Measurements from ENCODE around the gene ACHE. TPM values are rescaled to one million over a fixed set of nuclear protein-coding genes. Genes with fewer than 3 reads are reported as not detected.

The ACHE gene
- total and polyA plus RNA-seq, 2 of the 13 experiments (the other 11 are each of a cell fraction or from before 2014, with no cell fraction given): 0.18 to 0.40 TPM

DNA sequence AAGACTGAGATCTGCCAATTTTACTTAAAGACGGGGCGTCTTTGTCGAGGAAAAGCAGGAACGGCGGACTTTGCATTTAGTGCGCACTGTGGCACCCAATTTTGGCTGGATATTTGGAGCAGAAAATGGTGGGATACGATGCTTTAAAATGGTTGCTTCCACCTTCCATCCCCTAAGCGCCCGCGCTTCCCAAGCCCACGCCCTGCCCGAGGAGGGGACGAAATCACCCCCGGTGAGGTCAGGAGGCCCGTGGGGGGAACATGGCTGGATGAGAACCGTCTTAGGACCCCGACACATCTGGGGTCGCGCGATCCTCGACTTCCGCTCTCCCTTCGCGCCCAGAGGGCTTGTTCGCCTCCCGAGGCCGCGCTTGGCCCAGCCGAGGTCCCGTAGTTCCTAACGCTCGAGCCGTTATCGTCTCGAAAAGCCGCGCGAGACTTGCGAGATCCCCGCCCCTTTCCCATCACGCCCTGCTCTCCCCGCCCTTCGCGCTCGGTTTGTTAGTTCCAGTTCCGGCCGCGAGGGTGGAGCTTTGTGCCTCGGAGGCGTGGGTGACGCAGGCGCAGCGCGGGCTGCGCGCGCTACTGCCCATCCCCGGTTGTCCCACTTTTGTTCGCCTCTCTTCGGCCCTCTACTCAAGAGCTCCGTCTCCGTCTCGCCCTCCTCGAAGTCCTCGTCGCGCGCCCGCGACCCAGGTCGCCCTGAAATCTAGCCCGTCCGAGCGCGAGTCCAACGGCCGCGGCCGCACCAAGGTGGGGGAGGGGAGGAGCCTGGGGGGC lies 20.9 kb downstream of the ACHE start, which contains the start of gene SRRT (continued):
- TF ChIP-seq, protein P1, sequence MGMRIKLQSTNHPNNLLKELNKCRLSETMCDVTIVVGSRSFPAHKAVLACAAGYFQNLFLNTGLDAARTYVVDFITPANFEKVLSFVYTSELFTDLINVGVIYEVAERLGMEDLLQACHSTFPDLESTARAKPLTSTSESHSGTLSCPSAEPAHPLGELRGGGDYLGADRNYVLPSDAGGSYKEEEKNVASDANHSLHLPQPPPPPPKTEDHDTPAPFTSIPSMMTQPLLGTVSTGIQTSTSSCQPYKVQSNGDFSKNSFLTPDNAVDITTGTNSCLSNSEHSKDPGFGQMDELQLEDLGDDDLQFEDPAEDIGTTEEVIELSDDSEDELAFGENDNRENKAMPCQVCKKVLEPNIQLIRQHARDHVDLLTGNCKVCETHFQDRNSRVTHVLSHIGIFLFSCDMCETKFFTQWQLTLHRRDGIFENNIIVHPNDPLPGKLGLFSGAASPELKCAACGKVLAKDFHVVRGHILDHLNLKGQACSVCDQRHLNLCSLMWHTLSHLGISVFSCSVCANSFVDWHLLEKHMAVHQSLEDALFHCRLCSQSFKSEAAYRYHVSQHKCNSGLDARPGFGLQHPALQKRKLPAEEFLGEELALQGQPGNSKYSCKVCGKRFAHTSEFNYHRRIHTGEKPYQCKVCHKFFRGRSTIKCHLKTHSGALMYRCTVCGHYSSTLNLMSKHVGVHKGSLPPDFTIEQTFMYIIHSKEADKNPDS (CRISPR knock-in tag; IDR thresholded peaks at IDR 0.05): no peak
- TF ChIP-seq, protein P2, sequence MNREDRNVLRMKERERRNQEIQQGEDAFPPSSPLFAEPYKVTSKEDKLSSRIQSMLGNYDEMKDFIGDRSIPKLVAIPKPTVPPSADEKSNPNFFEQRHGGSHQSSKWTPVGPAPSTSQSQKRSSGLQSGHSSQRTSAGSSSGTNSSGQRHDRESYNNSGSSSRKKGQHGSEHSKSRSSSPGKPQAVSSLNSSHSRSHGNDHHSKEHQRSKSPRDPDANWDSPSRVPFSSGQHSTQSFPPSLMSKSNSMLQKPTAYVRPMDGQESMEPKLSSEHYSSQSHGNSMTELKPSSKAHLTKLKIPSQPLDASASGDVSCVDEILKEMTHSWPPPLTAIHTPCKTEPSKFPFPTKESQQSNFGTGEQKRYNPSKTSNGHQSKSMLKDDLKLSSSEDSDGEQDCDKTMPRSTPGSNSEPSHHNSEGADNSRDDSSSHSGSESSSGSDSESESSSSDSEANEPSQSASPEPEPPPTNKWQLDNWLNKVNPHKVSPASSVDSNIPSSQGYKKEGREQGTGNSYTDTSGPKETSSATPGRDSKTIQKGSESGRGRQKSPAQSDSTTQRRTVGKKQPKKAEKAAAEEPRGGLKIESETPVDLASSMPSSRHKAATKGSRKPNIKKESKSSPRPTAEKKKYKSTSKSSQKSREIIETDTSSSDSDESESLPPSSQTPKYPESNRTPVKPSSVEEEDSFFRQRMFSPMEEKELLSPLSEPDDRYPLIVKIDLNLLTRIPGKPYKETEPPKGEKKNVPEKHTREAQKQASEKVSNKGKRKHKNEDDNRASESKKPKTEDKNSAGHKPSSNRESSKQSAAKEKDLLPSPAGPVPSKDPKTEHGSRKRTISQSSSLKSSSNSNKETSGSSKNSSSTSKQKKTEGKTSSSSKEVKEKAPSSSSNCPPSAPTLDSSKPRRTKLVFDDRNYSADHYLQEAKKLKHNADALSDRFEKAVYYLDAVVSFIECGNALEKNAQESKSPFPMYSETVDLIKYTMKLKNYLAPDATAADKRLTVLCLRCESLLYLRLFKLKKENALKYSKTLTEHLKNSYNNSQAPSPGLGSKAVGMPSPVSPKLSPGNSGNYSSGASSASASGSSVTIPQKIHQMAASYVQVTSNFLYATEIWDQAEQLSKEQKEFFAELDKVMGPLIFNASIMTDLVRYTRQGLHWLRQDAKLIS (CRISPR knock-in tag; IDR thresholded peaks at IDR 0.05): 0 out of 2 replicates have a peak, but pooled peaks have one; percentile 6
- 0 out of 2 replicates have a peak, but pooled peaks have one; percentile 80 for TF ChIP-seq ZNF703 (CRISPR knock-in tag; IDR thresholded peaks at IDR 0.05; ENCODE audit: borderline replicate concordance)
- no peak for TF ChIP-seq ATF7 (IDR thresholded peaks at IDR 0.05)
- TF ChIP-seq ATF7 (CRISPR knock-in tag; IDR thresholded peaks at IDR 0.05): peak; percentile 25; the same call in 1 of the 2 replicates
- TF ChIP-seq ZNF484 (CRISPR knock-in tag; IDR thresholded peaks at IDR 0.05; ENCODE audit: borderline replicate concordance, low read depth): no peak
- TF ChIP-seq, protein P3, sequence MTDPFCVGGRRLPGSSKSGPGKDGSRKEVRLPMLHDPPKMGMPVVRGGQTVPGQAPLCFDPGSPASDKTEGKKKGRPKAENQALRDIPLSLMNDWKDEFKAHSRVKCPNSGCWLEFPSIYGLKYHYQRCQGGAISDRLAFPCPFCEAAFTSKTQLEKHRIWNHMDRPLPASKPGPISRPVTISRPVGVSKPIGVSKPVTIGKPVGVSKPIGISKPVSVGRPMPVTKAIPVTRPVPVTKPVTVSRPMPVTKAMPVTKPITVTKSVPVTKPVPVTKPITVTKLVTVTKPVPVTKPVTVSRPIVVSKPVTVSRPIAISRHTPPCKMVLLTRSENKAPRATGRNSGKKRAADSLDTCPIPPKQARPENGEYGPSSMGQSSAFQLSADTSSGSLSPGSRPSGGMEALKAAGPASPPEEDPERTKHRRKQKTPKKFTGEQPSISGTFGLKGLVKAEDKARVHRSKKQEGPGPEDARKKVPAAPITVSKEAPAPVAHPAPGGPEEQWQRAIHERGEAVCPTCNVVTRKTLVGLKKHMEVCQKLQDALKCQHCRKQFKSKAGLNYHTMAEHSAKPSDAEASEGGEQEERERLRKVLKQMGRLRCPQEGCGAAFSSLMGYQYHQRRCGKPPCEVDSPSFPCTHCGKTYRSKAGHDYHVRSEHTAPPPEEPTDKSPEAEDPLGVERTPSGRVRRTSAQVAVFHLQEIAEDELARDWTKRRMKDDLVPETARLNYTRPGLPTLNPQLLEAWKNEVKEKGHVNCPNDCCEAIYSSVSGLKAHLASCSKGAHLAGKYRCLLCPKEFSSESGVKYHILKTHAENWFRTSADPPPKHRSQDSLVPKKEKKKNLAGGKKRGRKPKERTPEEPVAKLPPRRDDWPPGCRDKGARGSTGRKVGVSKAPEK (CRISPR knock-in tag; IDR thresholded peaks at IDR 0.05; ENCODE audit: borderline replicate concordance): no peak
- TF ChIP-seq ZFAT (CRISPR knock-in tag; conservative IDR thresholded peaks at IDR 0.05): no peak
- TF ChIP-seq ZNF564 (CRISPR knock-in tag; IDR thresholded peaks at IDR 0.05): peak; percentile 96
- TF ChIP-seq, protein P4, sequence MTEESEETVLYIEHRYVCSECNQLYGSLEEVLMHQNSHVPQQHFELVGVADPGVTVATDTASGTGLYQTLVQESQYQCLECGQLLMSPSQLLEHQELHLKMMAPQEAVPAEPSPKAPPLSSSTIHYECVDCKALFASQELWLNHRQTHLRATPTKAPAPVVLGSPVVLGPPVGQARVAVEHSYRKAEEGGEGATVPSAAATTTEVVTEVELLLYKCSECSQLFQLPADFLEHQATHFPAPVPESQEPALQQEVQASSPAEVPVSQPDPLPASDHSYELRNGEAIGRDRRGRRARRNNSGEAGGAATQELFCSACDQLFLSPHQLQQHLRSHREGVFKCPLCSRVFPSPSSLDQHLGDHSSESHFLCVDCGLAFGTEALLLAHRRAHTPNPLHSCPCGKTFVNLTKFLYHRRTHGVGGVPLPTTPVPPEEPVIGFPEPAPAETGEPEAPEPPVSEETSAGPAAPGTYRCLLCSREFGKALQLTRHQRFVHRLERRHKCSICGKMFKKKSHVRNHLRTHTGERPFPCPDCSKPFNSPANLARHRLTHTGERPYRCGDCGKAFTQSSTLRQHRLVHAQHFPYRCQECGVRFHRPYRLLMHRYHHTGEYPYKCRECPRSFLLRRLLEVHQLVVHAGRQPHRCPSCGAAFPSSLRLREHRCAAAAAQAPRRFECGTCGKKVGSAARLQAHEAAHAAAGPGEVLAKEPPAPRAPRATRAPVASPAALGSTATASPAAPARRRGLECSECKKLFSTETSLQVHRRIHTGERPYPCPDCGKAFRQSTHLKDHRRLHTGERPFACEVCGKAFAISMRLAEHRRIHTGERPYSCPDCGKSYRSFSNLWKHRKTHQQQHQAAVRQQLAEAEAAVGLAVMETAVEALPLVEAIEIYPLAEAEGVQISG (CRISPR knock-in tag; IDR thresholded peaks at IDR 0.05): peak; percentile 89
- TF ChIP-seq ZFP90 (CRISPR knock-in tag; IDR thresholded peaks at IDR 0.05; ENCODE audit: borderline replicate concordance): peak; percentile 88; the same call in 1 of the 2 replicates
- TF ChIP-seq, protein P5, sequence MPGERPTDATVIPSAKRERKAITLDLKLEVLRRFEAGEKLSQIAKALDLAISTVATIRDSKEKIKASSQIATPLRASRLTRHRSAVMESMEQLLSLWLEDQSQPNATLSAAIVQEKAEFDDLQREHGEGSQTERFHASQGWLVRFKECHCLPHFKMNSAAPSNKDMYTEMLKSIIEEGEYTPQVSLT (CRISPR knock-in tag; IDR thresholded peaks at IDR 0.05; ENCODE audit: borderline replicate concordance, low read depth): no peak
- TF ChIP-seq, protein P6, sequence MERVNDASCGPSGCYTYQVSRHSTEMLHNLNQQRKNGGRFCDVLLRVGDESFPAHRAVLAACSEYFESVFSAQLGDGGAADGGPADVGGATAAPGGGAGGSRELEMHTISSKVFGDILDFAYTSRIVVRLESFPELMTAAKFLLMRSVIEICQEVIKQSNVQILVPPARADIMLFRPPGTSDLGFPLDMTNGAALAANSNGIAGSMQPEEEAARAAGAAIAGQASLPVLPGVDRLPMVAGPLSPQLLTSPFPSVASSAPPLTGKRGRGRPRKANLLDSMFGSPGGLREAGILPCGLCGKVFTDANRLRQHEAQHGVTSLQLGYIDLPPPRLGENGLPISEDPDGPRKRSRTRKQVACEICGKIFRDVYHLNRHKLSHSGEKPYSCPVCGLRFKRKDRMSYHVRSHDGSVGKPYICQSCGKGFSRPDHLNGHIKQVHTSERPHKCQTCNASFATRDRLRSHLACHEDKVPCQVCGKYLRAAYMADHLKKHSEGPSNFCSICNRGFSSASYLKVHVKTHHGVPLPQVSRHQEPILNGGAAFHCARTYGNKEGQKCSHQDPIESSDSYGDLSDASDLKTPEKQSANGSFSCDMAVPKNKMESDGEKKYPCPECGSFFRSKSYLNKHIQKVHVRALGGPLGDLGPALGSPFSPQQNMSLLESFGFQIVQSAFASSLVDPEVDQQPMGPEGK (CRISPR knock-in tag; IDR thresholded peaks at IDR 0.05): no peak

All from HepG2 (cell line).